Lower leg skin (tissue), 4 donors: ENCODE results near the gene ABCF3. TPM values are rescaled to one million over a fixed set of nuclear protein-coding genes. Genes with fewer than 3 reads are reported as not detected.

ENCODE experiments used
- DNase-seq, 2 donors: peaks; one replicate each; pipeline ENCODE4 v3.0.0-alpha.2; 2019; ENCODE audit warnings: low spot score in 2 of 2
- H3K4me3 ChIP-seq: fragments of 200-600 bp; sonication (generic); 2 replicates; pipeline ENCODE4 v1.5.1; 2017; ENCODE audit warnings: mild to moderate bottlenecking, low read depth; ENCODE audit not compliant: poor library complexity, severe bottlenecking
- POLR2A ChIP-seq, 2 donors: fragments of 450-650 bp; IDR thresholded peaks; one replicate each; pipeline ENCODE4 v1.6.1; 2016 to 2017; ENCODE audit warnings: antibody characterized with exemption in 2 of 2, mild to moderate bottlenecking in 1 of 2, moderate library complexity in 1 of 2
- whole genome bisulfite sequencing, 2 donors: methylation state at CpG; one replicate each; pipeline ENCODE4 v1.1.5; 2018; 5-methylcytosine and 5-hydroxymethylcytosine counted together
- intact Hi-C: fragments of 100-400 bp; cut with DNase I; formaldehyde crosslinking; loops from one replicate; pipeline ENCODE4 v1.15.0; 2023; ENCODE audit warnings: low total_unique reads
- total RNA-seq, 4 donors: library from RNA; depleted of rRNA; stranded (reverse); fragments of >200 nt; gene quantifications; one replicate each; pipeline ENCODE4 v1.1.0, GENCODE V29; 2016
- TF ChIP-seq, protein P1 (sequence below), 3 donors: fragments of 450-650 bp; IDR thresholded peaks; one replicate each; pipeline ENCODE4 v1.5.1; 2016; ENCODE audit warnings: antibody characterized with exemption in 3 of 3, mild to moderate bottlenecking in 3 of 3, moderate library complexity in 2 of 3

ABCF3 gene
- total RNA-seq, 4 donors from 2014 or later: 47.6 to 62.9 (median 53.6) TPM

DNA sequence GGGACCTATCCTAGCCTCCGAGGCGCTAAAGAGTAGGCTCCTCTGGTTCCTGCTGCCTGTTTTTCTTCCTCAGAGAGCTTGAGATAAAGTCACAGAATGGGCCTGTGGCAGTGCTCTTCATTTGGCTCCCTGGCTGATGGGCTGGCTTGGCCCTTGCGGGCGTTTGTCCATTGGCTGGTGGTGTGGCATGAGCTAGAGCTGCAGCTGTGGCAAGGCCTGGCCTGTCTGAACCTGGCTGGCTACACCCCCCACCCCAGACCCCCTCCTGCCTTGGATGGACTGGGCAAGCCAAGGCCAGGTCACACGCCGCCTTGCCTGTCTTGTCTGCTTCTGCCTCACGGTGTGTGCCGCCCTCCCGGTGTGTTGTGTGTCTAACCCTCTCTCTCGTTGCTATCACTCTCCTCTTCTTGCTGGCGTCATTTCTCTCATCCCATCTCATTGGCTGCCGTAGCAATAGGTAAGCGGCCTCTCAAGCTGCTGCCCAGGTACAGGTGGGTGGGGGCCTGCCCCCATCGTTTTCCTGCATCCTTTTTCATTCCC lies 8.2 kb upstream of the ABCF3 start:
- DNase-seq: no peak
- TF ChIP-seq, protein P1, sequence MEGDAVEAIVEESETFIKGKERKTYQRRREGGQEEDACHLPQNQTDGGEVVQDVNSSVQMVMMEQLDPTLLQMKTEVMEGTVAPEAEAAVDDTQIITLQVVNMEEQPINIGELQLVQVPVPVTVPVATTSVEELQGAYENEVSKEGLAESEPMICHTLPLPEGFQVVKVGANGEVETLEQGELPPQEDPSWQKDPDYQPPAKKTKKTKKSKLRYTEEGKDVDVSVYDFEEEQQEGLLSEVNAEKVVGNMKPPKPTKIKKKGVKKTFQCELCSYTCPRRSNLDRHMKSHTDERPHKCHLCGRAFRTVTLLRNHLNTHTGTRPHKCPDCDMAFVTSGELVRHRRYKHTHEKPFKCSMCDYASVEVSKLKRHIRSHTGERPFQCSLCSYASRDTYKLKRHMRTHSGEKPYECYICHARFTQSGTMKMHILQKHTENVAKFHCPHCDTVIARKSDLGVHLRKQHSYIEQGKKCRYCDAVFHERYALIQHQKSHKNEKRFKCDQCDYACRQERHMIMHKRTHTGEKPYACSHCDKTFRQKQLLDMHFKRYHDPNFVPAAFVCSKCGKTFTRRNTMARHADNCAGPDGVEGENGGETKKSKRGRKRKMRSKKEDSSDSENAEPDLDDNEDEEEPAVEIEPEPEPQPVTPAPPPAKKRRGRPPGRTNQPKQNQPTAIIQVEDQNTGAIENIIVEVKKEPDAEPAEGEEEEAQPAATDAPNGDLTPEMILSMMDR (IDR thresholded peaks at IDR 0.05): no peak
- no peak for TF ChIP-seq POLR2A (IDR thresholded peaks at IDR 0.05)
- intact Hi-C loops: no loop called here
- 91 to 92% methylated on average over 12 to 14 of the region's 14 CpGs for WGBS, 2 donors
- H3K4me3 ChIP-seq: no peak overlapping the region

GRCh38 chr3:184178521-184179138 lies 7.4 kb upstream of the ABCF3 start:
- 94 to 97% methylated on average over 13 of the region's 13 CpGs for WGBS, 2 donors
- H3K4me3 ChIP-seq: no peak overlapping the region
- DNase-seq: no peak
- TF ChIP-seq, protein P1 (IDR thresholded peaks at IDR 0.05): no peak
- no peak for TF ChIP-seq POLR2A (IDR thresholded peaks at IDR 0.05)
- intact Hi-C loops: no loop called here

- 90 to 92% methylated on average over 6 of the region's 6 CpGs for WGBS, 2 donors
- TF ChIP-seq, protein P1 (IDR thresholded peaks at IDR 0.05): no peak
- no peak for TF ChIP-seq POLR2A (IDR thresholded peaks at IDR 0.05)
- H3K4me3 ChIP-seq: no peak overlapping the region
- DNase-seq: no peak
- intact Hi-C loops: no loop called here
Measured at GRCh38 chr3:184180165-184180564, 5.8 kb upstream of the ABCF3 start.

GRCh38 chr3:184181596-184181995 lies 4.4 kb upstream of the ABCF3 start:
- no peak for DNase-seq
- no peak overlapping the region for H3K4me3 ChIP-seq
- intact Hi-C loops: no loop called here
- WGBS, 2 donors: 92 to 99% methylated on average over 9 of the region's 9 CpGs
- TF ChIP-seq, protein P1 (IDR thresholded peaks at IDR 0.05): no peak
- TF ChIP-seq POLR2A (IDR thresholded peaks at IDR 0.05): no peak

DNA sequence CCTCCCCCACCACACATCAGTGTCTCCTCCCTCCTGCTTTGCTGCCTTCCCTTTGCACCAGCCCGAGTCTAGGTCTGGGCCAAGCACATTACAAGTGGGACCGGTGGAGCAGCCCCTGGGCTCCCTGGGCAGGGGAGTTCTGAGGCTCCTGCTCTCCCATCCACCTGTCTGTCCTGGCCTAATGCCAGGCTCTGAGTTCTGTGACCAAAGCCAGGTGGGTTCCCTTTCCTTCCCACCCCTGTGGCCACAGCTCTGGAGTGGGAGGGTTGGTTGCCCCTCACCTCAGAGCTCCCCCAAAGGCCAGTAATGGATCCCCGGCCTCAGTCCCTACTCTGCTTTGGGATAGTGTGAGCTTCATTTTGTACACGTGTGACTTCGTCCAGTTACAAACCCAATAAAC lies 2.3 kb upstream of the ABCF3 start:
- intact Hi-C loops: no loop called here
- TF ChIP-seq POLR2A (IDR thresholded peaks at IDR 0.05): no peak
- TF ChIP-seq, protein P1 (IDR thresholded peaks at IDR 0.05): no peak
- WGBS, 2 donors: 80 to 84% methylated on average over 5 of the region's 5 CpGs
- H3K4me3 ChIP-seq: no peak overlapping the region
- no peak for DNase-seq
